Spinal cord (tissue), 10 donors: ENCODE measurements around the gene CEACAM18. TPM values are rescaled to one million over a fixed set of nuclear protein-coding genes. Genes with fewer than 3 reads are reported as not detected.

Experiments
- DNase-seq, 6 donors: peaks; one replicate each; pipeline versions ENCODE4 v3.0.0 to v3.0.0-alpha.2; 2013 to 2015; ENCODE audit warnings: low spot score in 6 of 6, low read depth in 4 of 6
- H3K27ac ChIP-seq: one replicate; pipeline ENCODE4 v1.5.1; 2013; ENCODE audit warnings: low read depth, low read length, control low read depth
- H3K27me3 ChIP-seq: one replicate; pipeline ENCODE4 v1.6.1; 2013; ENCODE audit warnings: low read length; ENCODE audit not compliant: control insufficient read depth, insufficient read depth
- H3K36me3 ChIP-seq: one replicate; pipeline ENCODE4 v1.6.1; 2013; ENCODE audit warnings: low read length; ENCODE audit not compliant: control insufficient read depth, insufficient read depth
- H3K4me1 ChIP-seq: one replicate; pipeline ENCODE4 v1.6.1; 2013; ENCODE audit warnings: low read length; ENCODE audit not compliant: control insufficient read depth, insufficient read depth
- H3K4me3 ChIP-seq: one replicate; pipeline ENCODE4 v1.5.1; 2013; ENCODE audit warnings: low read depth, low read length, control low read depth
- H3K9me3 ChIP-seq: one replicate; pipeline ENCODE4 v1.6.1; 2013; ENCODE audit warnings: low read length; ENCODE audit not compliant: control insufficient read depth, insufficient read depth
- WGBS: methylation state at CpG from one replicate; pipeline ENCODE4 v1.1.5; 2013; ENCODE audit warnings: missing lambda C conversion rate; ENCODE audit not compliant: insufficient coverage; 5-methylcytosine and 5-hydroxymethylcytosine counted together
- polyA plus RNA-seq, 2 donors: library from polyadenylated mRNA; unstranded; fragments of 120-200 nt; gene quantifications; one replicate each; pipeline ENCODE4 v1.2.1, GENCODE V29; 2013; ENCODE audit not compliant: insufficient read length in 2 of 2
- total RNA-seq, 2 donors: library from RNA; depleted of rRNA in 1 of 2; stranded (reverse); fragments of 120-200 nt in 1 of 2; fragments of >200 nt in 1 of 2; gene quantifications; one replicate each; pipeline versions ENCODE4 v1.2.3 to v1.2.4, GENCODE V29; 2013 to 2014
- donor health status: healthy.

Gene CEACAM18
- total and polyA plus RNA-seq, 4 donors, result not detected

DNA sequence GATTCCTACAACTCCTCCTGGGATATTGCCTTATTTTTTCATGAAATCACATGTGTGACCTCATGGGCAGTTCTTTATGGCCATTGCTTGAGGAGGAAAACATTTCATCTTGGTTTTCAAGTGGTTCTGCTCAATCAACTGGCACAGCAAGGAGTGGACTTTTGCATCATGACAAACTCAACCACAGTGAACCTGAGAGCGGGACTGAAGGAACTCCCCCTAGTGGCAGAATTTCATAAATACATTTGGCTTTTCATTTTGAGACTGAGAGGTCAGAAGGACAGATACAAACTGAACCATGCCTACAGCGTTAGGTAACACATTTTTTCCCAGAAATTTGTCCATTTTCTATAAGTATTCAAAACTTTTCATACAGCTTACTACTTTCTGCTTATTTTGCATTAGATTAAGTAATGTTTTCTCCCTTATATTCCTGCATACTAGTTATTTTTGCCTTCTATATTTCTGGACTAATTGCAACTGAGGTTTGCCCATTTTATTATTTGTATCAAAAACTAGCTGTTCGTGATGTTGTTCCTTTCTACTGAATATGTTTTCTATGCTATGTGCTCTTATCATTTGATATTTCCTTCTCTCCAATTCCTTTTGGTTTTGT, 36.6 kb downstream of the CEACAM18 start:
- Histone ChIP-seq H3K4me1 (no peaks in the 10 kb centered on the region), H3K4me3 (no peak overlapping the region), H3K9me3 (no peaks in the 10 kb centered on the region), H3K27ac (no peak overlapping the region), H3K36me3 (no peaks in the 10 kb centered on the region), H3K27me3 (peaks cover 11% of the 10 kb centered on the region)
- no CpG with 5 or more reads among the region's 3 CpGs for WGBS
- peak in 5 of 6 donors; percentile 11 to 79 (median 19) for DNase-seq

DNA sequence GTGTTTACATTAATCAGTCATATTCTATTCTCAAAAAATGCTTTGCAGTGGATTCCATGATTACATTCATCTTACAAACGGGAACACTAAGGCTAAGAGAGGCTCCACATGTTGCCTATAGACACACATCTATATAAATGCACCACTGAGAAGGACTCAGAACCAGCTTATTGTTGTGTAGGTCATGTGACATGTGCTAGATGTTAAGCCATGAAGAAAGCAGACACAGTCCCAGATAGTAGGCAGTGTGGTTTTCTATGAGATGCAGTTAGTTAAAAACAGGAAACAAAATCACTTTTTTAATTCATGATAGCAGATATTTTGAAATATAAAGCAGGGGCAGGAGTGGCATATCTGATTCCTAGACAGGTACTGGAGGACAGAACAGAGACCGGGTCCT, 42.4 kb downstream of the CEACAM18 start:
- Histone ChIP-seq H3K4me1 (no peaks in the 10 kb centered on the region), H3K9me3 (no peaks in the 10 kb centered on the region), H3K27me3 (peaks cover 3% of the 10 kb centered on the region), H3K27ac (no peak overlapping the region), H3K4me3 (no peak overlapping the region), H3K36me3 (no peaks in the 10 kb centered on the region)
- WGBS, result no CpG with 5 or more reads among the region's 2 CpGs
- peak in 1 of 6 donors; percentile 5 for DNase-seq

DNA sequence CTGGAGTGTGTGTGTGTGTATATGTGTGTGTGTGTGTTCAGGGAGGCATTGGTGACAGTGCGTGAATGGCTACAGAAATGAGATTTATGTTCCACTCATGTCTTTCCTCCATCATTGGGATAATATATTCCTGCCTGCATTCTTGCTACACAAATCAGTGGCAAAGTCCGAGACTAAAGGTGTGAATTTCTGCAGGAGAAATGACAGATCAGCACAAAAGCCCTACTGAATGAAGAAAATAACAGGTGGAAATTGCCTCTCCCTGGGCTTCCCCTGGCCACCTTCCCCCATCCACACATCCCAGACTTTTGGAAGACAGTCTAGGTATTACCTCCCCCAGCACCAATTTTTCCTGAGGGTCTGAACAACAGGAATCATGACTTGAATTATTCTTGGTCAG, 43.0 kb downstream of the CEACAM18 start:
- Histone ChIP-seq H3K36me3 (no peaks in the 10 kb centered on the region), H3K9me3 (no peaks in the 10 kb centered on the region), H3K4me1 (no peaks in the 10 kb centered on the region), H3K27ac (no peak overlapping the region), H3K4me3 (no peak overlapping the region), H3K27me3 (peaks cover 3% of the 10 kb centered on the region)
- no peak for DNase-seq
- no CpG with 5 or more reads among the region's 2 CpGs for WGBS

DNA sequence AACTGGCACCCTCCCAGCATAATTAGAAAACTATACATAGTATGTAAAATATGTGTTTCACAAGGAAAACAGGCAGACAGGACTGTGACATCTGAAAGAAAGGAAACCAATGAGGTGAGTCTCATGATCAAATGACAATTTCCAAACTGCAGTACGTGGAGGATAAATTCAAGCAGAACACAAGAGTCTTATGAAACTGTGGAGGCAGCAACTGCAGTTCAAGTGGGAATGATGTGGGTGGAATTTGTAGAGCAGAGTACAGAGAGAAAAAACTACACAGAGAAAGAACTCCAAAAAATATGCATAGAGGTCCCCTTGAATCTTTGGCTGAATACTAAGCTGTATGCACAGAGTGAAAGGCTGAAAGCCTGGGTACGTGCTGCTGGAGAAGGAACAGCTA, 43.4 kb downstream of the CEACAM18 start:
- Histone ChIP-seq H3K27ac (no peak overlapping the region), H3K4me3 (no peak overlapping the region), H3K9me3 (no peaks in the 10 kb centered on the region), H3K27me3 (peaks cover 3% of the 10 kb centered on the region), H3K36me3 (no peaks in the 10 kb centered on the region), H3K4me1 (no peaks in the 10 kb centered on the region)
- WGBS, result no CpG with 5 or more reads among the region's 2 CpGs
- DNase-seq, result no peak

DNA sequence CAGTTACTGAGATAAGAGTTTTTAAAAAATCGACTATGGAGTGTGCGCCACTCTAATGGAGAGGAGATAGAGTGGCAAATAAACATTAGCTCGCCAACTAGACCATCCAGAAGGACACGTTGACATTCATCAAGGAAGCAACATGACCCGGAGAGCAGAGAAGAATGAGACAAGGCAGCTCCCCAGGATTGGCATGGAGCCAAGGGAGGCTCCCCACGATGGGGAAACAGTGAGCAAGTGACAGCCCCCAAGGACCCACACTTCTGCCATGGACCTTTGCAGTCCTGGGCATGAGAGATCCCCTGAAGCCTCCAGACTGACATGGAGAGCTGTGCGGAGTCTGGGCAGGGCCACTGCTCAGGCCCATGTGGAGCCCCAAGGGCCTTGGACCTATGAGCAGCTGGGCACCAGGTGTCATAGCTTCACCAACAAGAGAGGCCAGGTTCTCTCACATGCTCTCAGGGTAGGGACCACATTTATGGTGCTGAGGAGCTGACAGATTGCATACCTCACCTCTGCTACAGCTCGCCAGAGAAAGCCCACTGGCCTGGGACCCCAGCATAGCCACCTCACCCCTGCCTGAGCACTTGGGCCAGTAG, 46.4 kb downstream of the CEACAM18 start:
- no peak overlapping the region for H3K27ac ChIP-seq
- WGBS, result 69% methylated on average over 6 of the region's 8 CpGs
- peaks cover 7% of the 10 kb centered on the region for H3K27me3 ChIP-seq
- no peaks in the 10 kb centered on the region for H3K36me3 ChIP-seq
- H3K9me3 ChIP-seq, result no peaks in the 10 kb centered on the region
- no peak for DNase-seq
- no peak overlapping the region for H3K4me3 ChIP-seq
- H3K4me1 ChIP-seq, result no peaks in the 10 kb centered on the region

DNA sequence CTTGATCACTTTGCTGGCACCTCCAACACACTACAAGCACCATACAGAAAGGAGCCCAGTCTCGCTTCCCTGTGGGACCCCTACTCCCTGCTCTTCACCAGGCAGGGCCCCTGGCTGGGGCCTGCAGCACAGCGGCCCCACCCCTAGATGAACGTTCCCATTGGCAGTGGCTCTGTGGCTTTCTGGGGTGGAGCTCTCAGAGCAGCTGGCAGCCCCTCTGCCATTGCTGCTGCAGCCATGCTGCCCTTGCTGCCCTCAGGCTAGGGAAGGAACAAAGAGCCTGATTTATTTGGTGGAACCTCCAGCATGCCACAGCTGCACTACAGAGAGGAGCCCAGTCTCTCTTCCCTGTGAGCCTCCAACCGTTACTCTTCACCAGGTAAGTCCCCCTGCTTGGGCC, 47.3 kb downstream of the CEACAM18 start:
- H3K4me1 ChIP-seq, result no peaks in the 10 kb centered on the region
- no peak overlapping the region for H3K27ac ChIP-seq
- DNase-seq, result no peak
- WGBS, result 63% methylated on average over 4 of the region's 4 CpGs
- H3K36me3 ChIP-seq, result no peaks in the 10 kb centered on the region
- H3K4me3 ChIP-seq, result no peak overlapping the region
- peaks cover 12% of the 10 kb centered on the region for H3K27me3 ChIP-seq
- no peaks in the 10 kb centered on the region for H3K9me3 ChIP-seq

DNA sequence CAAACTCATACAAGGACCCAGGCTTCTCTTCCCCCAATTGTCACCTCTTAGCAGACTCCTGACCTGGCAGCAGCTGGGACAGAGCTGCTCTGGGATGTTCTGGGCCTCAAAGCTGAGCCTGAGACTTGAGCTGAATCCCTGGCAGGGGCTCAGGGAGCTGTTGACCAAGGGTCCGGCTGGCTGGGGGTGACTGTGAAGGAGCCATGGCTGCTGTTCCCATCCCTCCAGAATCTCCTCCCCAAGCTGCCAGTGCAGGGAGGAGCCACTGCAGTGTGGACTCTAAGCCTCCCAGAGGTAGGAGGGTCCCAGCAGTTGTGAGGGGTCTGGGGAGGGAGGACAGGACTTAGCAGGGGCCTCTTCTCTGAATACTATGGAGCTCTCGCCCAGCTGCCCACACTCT, 51.0 kb downstream of the CEACAM18 start:
- H3K9me3 ChIP-seq, result no peaks in the 10 kb centered on the region
- no peak overlapping the region for H3K27ac ChIP-seq
- 50% methylated on average over 1 of the region's 2 CpGs for WGBS
- H3K36me3 ChIP-seq, result no peaks in the 10 kb centered on the region
- DNase-seq, result no peak
- H3K4me1 ChIP-seq, result no peaks in the 10 kb centered on the region
- no peak overlapping the region for H3K4me3 ChIP-seq
- H3K27me3 ChIP-seq, result peaks cover 23% of the 10 kb centered on the region

DNA sequence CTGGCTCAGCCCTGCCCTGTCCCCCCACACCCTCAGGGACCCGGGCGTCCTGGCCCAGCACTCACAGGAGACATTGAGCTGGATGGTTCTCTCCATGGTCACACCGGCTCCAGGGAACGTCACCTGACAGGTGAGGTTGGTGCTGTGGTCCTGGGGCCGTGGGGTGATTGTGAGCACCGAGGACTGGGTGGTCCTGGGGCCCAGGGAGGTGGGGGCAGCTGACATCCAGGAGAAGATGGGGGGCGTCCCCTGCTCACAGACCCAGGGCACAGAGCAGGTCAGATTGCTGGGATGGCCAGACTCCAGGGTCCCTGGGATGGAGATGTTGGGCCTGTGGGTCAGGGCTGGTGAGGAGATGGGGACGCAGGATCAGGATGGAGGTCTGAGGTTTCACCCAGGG, 52.3 kb downstream of the CEACAM18 start:
- 82% methylated on average over 6 of the region's 8 CpGs for WGBS
- no peaks in the 10 kb centered on the region for H3K9me3 ChIP-seq

DNA sequence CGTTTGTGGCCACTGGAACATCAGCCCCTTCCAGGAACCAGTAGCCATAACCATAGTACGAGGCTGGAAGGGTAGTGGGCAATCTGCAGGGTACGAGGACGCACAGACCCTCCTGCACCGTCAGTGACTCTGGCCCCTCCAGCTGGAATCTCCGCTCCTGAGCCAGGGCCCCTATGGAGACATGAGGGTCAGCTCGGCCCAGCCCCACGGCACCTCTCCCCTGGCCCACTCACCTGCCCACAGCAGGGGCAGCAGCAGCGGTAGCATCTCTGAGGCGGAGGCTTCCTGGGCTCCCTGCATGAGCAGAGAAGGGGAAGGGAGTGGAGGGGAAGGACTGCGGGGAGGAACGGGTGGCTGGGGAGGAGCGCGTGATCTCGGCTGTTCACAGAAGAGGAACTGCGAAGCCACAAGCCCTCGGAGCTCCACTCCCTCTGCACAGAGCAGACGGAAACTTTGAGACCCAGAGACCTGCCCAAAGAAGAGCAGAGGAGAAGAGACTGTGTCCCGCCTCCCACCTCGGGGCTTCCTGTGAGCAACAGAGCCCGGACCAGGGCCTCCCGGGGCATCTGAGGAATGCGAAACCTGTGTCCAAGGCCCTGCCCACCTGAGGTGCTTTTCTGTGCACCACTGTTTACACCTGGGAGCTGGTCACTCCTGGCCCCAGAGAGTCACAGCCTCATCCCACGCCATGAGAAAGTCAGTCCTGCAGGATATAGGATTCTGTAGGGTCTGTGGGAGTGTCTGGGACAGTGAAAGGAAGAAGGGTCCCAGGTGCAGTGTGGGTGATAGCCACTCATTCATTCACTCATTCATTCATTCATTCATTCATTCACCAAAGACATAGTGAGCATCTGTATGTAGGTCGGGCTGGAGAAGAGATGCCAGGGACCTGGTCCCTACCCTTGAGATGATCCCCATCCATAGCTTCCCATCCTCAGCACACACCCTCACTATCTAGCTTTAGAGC, 53.3 kb downstream of the CEACAM18 start, which contains the start of gene SIGLEC6:
Gene SIGLEC6 (minus strand): TSS at position 322 of the 967 bp plus-strand sequence. CDS start 22 bp downstream, at position 300.
- DNase-seq, result peak in 1 of 6 donors; percentile 13
- H3K4me3 ChIP-seq, result no peak within 1 kb of the TSS
- no peak within 1 kb of the TSS for H3K27ac ChIP-seq
- H3K36me3 ChIP-seq, result no peaks in the 10 kb centered on the region
- peaks cover 23% of the 10 kb centered on the region for H3K27me3 ChIP-seq
- H3K9me3 ChIP-seq, result no peaks in the 10 kb centered on the region
- H3K4me1 ChIP-seq, result no peaks in the 10 kb centered on the region
- 26% methylated on average over 22 of the region's 25 CpGs for WGBS

More for the DNA sequence above, 52.3 kb downstream of the CEACAM18 start:
- Histone ChIP-seq H3K4me3 (no peak overlapping the region), H3K27me3 (peaks cover 23% of the 10 kb centered on the region), H3K27ac (no peak overlapping the region), H3K4me1 (no peaks in the 10 kb centered on the region), H3K36me3 (no peaks in the 10 kb centered on the region)
- no peak for DNase-seq
